ENCODE data around the gene DHDDS. TPM values are rescaled to one million over a fixed set of nuclear protein-coding genes. Genes with fewer than 3 reads are reported as not detected.

DHDDS gene
- total RNA-seq, 4 donors from 2014 or later = 24.7 to 45.4 (median 32.8) TPM

DNA sequence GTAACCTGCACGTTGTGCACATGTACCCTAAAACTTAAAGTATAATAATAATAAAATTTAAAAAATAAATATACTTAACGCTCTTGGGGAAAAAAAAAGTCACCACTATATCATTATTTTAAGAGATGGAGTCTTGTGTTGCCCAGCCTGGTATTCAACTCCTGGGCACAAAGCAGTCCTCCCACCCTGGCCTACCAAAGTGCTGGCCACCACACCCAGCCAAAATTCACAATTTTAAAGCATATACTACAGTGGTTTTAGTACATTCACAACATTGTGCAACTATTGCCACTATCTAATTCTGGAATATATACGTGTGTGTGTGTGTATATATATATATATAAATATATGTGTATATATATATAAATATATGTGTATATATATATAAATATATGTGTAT, 46.0 kb downstream of the DHDDS start:
- Histone ChIP-seq H3K9me3 (no peaks in the 10 kb centered on the region), H3K27me3 (no peaks in the 10 kb centered on the region), H3K4me1 (peaks cover 0 to 24% (median 13%) of the 10 kb centered on the region in 4 donors), H3K36me3 (peaks cover 7 to 64% (median 10%) of the 10 kb centered on the region in 3 donors), H3K27ac (no peak overlapping the region), H3K4me3 (no peak overlapping the region)
- DNase-seq (ENCODE audit: low spot score in 2 of 2) = no peak
- 76 to 82% methylated on average over 3 of the region's 3 CpGs for WGBS, 2 donors
- TF ChIP-seq, protein P1, sequence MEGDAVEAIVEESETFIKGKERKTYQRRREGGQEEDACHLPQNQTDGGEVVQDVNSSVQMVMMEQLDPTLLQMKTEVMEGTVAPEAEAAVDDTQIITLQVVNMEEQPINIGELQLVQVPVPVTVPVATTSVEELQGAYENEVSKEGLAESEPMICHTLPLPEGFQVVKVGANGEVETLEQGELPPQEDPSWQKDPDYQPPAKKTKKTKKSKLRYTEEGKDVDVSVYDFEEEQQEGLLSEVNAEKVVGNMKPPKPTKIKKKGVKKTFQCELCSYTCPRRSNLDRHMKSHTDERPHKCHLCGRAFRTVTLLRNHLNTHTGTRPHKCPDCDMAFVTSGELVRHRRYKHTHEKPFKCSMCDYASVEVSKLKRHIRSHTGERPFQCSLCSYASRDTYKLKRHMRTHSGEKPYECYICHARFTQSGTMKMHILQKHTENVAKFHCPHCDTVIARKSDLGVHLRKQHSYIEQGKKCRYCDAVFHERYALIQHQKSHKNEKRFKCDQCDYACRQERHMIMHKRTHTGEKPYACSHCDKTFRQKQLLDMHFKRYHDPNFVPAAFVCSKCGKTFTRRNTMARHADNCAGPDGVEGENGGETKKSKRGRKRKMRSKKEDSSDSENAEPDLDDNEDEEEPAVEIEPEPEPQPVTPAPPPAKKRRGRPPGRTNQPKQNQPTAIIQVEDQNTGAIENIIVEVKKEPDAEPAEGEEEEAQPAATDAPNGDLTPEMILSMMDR (IDR thresholded peaks at IDR 0.05) = no peak
- TF ChIP-seq POLR2A (IDR thresholded peaks at IDR 0.05) = no peak
- TF ChIP-seq EP300 (IDR thresholded peaks at IDR 0.05) = no peak

DNA sequence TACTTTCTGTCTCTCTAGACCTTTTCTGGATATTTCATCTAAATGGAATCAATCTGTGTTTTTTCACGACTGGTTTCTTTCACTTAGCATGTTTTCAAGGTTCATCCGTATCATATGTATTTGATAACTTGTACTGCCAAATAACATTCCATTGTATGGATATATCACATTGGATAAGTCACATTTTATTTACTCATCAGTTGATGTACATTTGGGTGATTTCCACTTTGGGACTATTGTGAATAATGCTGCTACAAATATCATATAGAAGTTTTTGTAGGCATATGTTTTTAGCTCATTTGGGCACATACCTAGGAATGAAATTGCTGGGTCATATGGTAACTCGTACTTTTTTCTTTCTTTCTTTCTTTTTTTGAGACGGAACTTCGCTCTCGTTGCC, 46.9 kb downstream of the DHDDS start:
- TF ChIP-seq POLR2A (IDR thresholded peaks at IDR 0.05) (no peak), EP300 (IDR thresholded peaks at IDR 0.05) (no peak)
- TF ChIP-seq, protein P1 (IDR thresholded peaks at IDR 0.05) = no peak

DNA sequence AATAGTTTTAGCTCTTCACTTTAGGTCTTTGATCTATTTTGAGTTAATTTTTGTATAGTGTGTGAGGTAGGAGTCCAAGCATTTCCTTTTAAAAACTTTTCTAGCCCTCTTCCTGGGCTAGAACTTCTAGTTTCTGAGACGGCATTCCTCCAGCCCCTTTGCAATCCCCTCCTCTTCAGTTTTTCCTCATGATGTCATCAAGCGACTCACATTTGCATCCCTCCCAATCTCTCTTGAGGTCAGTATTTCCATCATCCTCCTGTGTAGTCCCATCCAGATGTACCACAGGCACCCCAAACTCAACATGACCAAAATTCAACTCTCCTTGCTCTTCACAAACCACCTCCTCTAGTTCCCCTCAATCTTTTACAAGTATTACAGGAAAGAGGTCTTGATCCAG, 50.8 kb downstream of the DHDDS start:
- no peak overlapping the region for H3K27ac ChIP-seq
- H3K36me3 ChIP-seq = peaks cover 0 to 27% (median 2%) of the 10 kb centered on the region in 3 donors
- no peaks in the 10 kb centered on the region for H3K27me3 ChIP-seq
- TF ChIP-seq POLR2A (IDR thresholded peaks at IDR 0.05) (no peak), EP300 (IDR thresholded peaks at IDR 0.05) (no peak)
- TF ChIP-seq, protein P1 (IDR thresholded peaks at IDR 0.05) = no peak
- no peak for DNase-seq (ENCODE audit: low spot score in 2 of 2)
- no peaks in the 10 kb centered on the region for H3K9me3 ChIP-seq
- 69% methylated on average over 2 of the region's 2 CpGs for WGBS, 2 donors
- no peaks in the 10 kb centered on the region for H3K4me1 ChIP-seq
- H3K4me3 ChIP-seq = no peak overlapping the region

More for the DNA sequence above, 46.9 kb downstream of the DHDDS start:
- Histone ChIP-seq H3K27me3 (no peaks in the 10 kb centered on the region), H3K9me3 (no peaks in the 10 kb centered on the region), H3K27ac (no peak overlapping the region), H3K36me3 (peaks cover 3 to 59% (median 5%) of the 10 kb centered on the region in 3 donors), H3K4me3 (no peak overlapping the region), H3K4me1 (peaks cover 0 to 16% (median 7%) of the 10 kb centered on the region in 4 donors)
- 91 to 94% methylated on average over 6 of the region's 6 CpGs for WGBS, 2 donors
- DNase-seq (ENCODE audit: low spot score in 2 of 2) = no peak

DNA sequence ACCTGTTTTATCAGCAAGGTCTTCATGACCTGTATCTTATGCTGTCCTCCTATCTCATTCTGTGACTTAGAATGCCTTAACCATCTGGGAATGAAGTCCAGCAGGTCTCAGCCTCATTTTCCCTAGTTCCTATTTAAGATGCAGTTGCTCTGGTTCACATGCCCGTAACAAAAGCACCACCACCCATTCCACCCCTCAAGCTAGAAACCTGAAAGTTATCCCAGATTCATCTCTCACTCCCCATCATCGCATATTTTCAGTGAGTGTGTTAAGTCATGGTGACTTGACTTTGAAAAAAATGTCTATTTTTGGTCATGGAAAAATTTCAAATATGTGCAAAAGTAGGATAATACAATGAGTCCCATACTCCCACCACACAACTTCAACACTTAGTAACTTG, 51.9 kb downstream of the DHDDS start:
- 66 to 74% methylated on average over 2 of the region's 2 CpGs for WGBS, 2 donors
- Histone ChIP-seq H3K27ac (no peak overlapping the region), H3K27me3 (no peaks in the 10 kb centered on the region), H3K36me3 (peaks cover 0 to 20% (median 2%) of the 10 kb centered on the region in 3 donors), H3K9me3 (no peaks in the 10 kb centered on the region), H3K4me1 (no peaks in the 10 kb centered on the region), H3K4me3 (no peak overlapping the region)
- DNase-seq (ENCODE audit: low spot score in 2 of 2) = no peak
- TF ChIP-seq EP300 (IDR thresholded peaks at IDR 0.05) (no peak), POLR2A (IDR thresholded peaks at IDR 0.05) (no peak)
- TF ChIP-seq, protein P1 (IDR thresholded peaks at IDR 0.05) = no peak

DNA sequence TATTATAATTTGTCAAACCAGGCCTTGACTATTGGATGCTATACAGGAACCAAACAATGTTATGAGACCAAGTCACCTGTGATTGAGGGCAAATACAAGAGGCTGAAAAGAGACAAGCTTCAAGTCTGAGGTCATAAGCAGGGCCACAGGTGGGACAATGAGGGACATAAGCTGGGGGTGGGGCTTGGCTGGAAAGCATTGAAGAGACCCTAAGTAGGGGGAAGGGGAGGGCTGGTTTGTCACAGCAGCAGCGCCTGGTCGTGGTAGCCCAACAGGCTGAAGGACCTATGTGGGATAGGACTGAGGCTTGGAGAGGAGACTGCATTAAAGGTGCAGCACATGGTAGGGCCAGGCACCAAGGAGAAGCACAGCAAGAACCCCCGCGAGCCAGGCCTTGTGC, 58.0 kb downstream of the DHDDS start:
- H3K36me3 ChIP-seq = no peaks in the 10 kb centered on the region
- no peak for DNase-seq (ENCODE audit: low spot score in 2 of 2)

More for the DNA sequence above, 58.0 kb downstream of the DHDDS start:
- Histone ChIP-seq H3K27me3 (no peaks in the 10 kb centered on the region), H3K27ac (no peak overlapping the region), H3K4me3 (no peak overlapping the region), H3K9me3 (no peaks in the 10 kb centered on the region), H3K4me1 (no peaks in the 10 kb centered on the region)
- TF ChIP-seq POLR2A (IDR thresholded peaks at IDR 0.05) (no peak), EP300 (IDR thresholded peaks at IDR 0.05) (no peak)
- TF ChIP-seq, protein P1 (IDR thresholded peaks at IDR 0.05) = no peak
- 78 to 87% methylated on average over 4 of the region's 4 CpGs for WGBS, 2 donors

Data from tibial nerve (tissue), 4 donors.